Muscle layer of colon (tissue), 2 donors: ENCODE results near the gene AP3M1.
"Not testable (repeated sequence)": the region's sequence is repeated elsewhere in the genome, so short reads cannot be mapped to it uniquely, and the experiment has no call there.

Experiments used
- H3K27ac ChIP-seq: one replicate; pipeline ENCODE4 v1.7.0; 2013; ENCODE audit warnings: low read depth, mild to moderate bottlenecking, low read length, moderate library complexity
- H3K27me3 ChIP-seq, 2 donors: one replicate each; pipeline ENCODE4 v1.7.0; 2013; ENCODE audit warnings: low read length in 2 of 2, mild to moderate bottlenecking in 2 of 2; ENCODE audit not compliant: insufficient read depth in 2 of 2, control insufficient read depth in 1 of 2
- H3K36me3 ChIP-seq: one replicate; pipeline ENCODE4 v1.7.0; 2013; ENCODE audit warnings: mild to moderate bottlenecking, low read length; ENCODE audit not compliant: insufficient read depth
- H3K4me1 ChIP-seq: one replicate; pipeline ENCODE4 v1.7.0; 2013; ENCODE audit warnings: mild to moderate bottlenecking, low read length; ENCODE audit not compliant: insufficient read depth
- H3K4me3 ChIP-seq, 2 donors: one replicate each; pipeline ENCODE4 v1.7.0; 2013; ENCODE audit warnings: low read length in 2 of 2, low read depth in 1 of 2, mild to moderate bottlenecking in 1 of 2, moderate library complexity in 1 of 2
- H3K9ac ChIP-seq: one replicate; pipeline ENCODE4 v1.7.0; 2013; ENCODE audit warnings: low read length
- H3K9me3 ChIP-seq: one replicate; pipeline ENCODE4 v1.7.0; 2013; ENCODE audit warnings: mild to moderate bottlenecking, low read length
- donor health status: abdominal sarcoma.
- donor health status: Adenocarcinoma of cecum.

The AP3M1 gene

DNA sequence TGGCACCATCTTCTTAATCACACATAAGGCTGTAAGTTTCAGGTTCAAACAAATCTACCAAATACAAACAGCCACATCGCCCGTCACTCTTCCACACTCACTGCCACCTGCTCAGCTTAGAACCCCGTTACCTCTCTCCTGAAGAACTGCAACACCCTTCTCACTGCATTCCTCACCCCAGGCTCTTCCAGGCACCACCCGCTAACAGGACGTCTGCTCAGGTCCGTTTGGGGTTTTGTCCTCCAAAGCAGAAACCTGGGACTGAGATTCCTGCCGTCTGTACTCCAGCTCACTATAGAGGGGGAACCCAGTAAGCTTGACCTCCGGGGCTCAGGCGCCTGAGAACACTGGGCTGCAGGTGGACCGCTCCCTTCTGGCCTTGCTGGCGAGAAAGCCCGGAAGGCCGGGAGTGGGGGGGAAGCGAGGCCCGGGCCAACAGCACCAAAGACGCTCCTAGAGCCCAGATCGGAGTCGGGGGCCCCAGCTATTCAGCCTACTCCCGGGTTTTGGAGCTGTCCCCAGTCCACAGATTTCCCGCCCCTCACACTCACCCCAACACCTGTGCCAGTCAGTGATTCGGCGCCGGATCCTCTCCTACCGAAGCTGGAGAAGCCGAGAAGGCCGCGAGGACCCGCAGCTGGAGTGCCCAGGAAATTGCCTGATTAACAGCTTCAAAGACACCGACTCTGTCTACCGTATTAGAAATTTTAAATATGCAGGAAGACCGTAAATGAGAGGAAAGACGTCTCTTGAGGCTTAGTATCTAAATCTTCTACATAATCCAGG is at the start of gene AP3M1:
Gene AP3M1, minus strand, starts transcription at position 625 of the 786 bp plus-strand sequence. CDS start 12,449 bp downstream, outside the sequence.
- H3K27ac ChIP-seq: peak within 1 kb of the TSS; percentile 95
- no peaks in the 10 kb centered on the region for H3K9me3 ChIP-seq
- peaks cover 46% of the 10 kb centered on the region for H3K4me1 ChIP-seq
- H3K9ac ChIP-seq: peak within 1 kb of the TSS; percentile 95
- peak within 1 kb of the TSS; percentile 90 to 96 for H3K4me3 ChIP-seq
- H3K27me3 ChIP-seq: no peaks in the 10 kb centered on the region
- no peaks in the 10 kb centered on the region for H3K36me3 ChIP-seq

GRCh38 chr10:74199315-74199714 is 48.7 kb upstream of the AP3M1 start:
- Histone ChIP-seq H3K36me3 (no peaks in the 10 kb centered on the region), H3K27ac (no peak overlapping the region), H3K27me3 (no peaks in the 10 kb centered on the region), H3K9me3 (no peaks in the 10 kb centered on the region), H3K4me3 (no peak overlapping the region), H3K4me1 (no peaks in the 10 kb centered on the region), H3K9ac (no peak overlapping the region)

DNA sequence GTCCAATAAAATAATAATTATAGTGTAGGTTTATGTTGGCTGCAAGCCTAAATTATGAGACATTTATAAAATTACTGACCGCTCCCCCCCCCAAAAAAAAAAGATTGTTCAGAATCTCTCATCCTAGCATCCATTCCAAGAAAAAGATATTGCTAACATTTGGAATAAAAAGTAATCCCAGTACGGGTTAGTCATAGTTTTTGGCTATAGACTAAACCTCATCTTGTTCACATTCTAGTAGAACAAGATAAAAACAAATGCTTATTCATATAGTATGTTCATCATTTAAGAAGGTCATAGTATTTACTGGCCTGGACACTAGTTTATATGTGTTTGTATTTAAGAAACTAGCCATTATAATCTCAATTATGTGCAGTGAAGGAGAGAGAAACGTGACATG is 44.4 kb upstream of the AP3M1 start:
- Histone ChIP-seq H3K27ac (no peak overlapping the region), H3K4me3 (no peak overlapping the region), H3K4me1 (peaks cover 8% of the 10 kb centered on the region), H3K36me3 (no peaks in the 10 kb centered on the region), H3K27me3 (no peaks in the 10 kb centered on the region), H3K9me3 (no peaks in the 10 kb centered on the region), H3K9ac (no peak overlapping the region)

GRCh38 chr10:74194545-74194944 is 43.9 kb upstream of the AP3M1 start:
- H3K27me3 ChIP-seq: no peaks in the 10 kb centered on the region
- H3K9ac ChIP-seq: no peak overlapping the region
- no peak overlapping the region for H3K27ac ChIP-seq

DNA sequence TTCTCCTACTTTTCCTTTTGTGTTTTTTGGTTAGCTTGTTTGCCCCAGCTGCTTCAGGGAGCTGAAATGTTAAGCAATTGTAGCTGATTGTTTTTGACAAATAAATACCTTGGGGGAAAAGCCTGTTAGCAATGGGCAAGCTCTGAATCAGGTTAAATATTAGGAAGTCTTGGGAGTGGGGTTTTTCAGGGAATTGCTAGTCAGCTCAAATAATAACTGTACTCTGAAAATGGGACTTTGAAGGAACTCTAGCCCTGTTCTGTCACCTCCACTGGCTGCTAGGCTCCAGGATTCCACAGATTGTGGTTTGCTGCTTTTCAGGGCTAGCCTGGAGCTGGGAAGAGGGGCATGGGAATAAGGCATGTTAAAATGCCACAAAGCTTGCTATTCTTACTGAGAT is 39.9 kb upstream of the AP3M1 start:
- Histone ChIP-seq H3K9me3 (no peaks in the 10 kb centered on the region), H3K27ac (peak overlapping the region; percentile 21), H3K9ac (no peak overlapping the region), H3K36me3 (no peaks in the 10 kb centered on the region), H3K4me3 (no peak overlapping the region), H3K4me1 (peaks cover 14% of the 10 kb centered on the region), H3K27me3 (no peaks in the 10 kb centered on the region)

More at GRCh38 chr10:74194545-74194944, 43.9 kb upstream of the AP3M1 start:
- Histone ChIP-seq H3K36me3 (no peaks in the 10 kb centered on the region), H3K4me1 (peaks cover 13% of the 10 kb centered on the region), H3K4me3 (no peak overlapping the region), H3K9me3 (no peaks in the 10 kb centered on the region)

DNA sequence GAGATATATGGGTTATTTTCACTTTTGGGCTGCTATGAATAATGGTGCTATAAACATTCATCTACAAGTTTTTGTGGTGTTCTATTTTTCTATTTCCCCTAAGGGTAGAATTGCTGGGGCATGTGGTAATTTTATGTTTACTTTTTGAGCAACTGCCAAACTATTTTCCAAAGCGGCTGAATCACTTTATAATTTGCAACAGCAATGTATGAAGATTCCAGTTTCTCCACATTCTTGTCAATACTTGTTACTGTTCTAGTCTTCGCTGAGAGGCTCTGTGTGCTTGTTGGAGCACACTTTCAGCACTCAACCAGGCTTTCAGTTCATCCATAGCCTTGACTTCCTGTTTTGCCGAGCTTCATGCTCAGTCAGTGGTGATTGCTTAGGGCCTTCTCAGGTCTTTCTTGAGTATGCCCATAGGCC is 39.4 kb upstream of the AP3M1 start:
- Histone ChIP-seq H3K9me3 (no peaks in the 10 kb centered on the region), H3K27ac (peak overlapping the region; percentile 21), H3K27me3 (no peaks in the 10 kb centered on the region), H3K36me3 (no peaks in the 10 kb centered on the region), H3K4me3 (no peak overlapping the region), H3K9ac (no peak overlapping the region), H3K4me1 (peaks cover 14% of the 10 kb centered on the region)

DNA sequence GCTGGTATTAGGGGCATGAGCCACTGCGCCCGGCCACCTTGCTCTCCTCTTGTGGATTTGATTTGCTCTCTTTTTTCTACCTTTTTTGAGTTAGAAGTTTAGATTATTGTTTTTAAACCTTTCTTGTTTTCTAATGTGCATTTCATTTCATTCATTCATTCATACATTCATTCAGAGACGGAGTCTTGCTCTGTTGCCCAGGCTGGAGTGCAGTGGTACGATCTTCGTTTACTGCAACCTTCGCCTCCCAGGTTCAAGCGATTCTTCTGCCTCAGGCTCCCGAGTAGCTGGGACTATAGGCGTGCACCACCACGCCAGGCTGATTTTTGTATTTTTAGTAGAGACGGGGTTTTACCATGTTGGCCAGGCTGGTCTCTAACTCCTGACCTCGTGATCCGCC is 38.0 kb upstream of the AP3M1 start:
- peaks cover 14% of the 10 kb centered on the region for H3K4me1 ChIP-seq
- H3K4me3 ChIP-seq, H3K36me3 ChIP-seq, H3K9ac ChIP-seq, H3K27me3 ChIP-seq, H3K9me3 ChIP-seq, H3K27ac ChIP-seq: not testable (repeated sequence)

- H3K4me1 ChIP-seq: peaks cover 14% of the 10 kb centered on the region
- H3K9me3 ChIP-seq: no peaks in the 10 kb centered on the region
- H3K27ac ChIP-seq: no peak overlapping the region
- H3K27me3 ChIP-seq: no peaks in the 10 kb centered on the region
- H3K4me3 ChIP-seq: no peak overlapping the region
- H3K36me3 ChIP-seq: no peaks in the 10 kb centered on the region
- H3K9ac ChIP-seq: no peak overlapping the region
These were observed 36.6 kb upstream of the AP3M1 start for GRCh38 chr10:74187237-74187636.

DNA sequence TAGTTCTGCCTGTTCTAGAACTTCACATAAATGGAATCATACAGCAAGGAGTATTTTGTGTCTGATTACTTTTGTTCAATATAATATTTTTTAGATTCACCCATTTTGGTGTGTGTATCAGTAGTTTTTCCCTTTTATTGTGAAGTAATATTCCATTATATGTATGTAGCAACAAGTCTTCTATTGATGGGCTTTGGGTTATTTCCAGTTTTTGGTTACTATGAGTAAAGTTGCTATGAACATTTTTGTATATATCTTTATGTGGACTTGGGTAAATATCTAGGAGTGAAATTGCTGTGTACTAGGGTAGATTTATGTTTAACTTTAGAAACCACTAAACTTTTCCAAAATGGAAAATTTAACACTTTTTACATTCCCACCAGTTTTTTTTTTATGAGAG is 36.0 kb upstream of the AP3M1 start:
- no peak overlapping the region for H3K9ac ChIP-seq
- no peaks in the 10 kb centered on the region for H3K36me3 ChIP-seq
- H3K27ac ChIP-seq: no peak overlapping the region
- no peaks in the 10 kb centered on the region for H3K27me3 ChIP-seq
- H3K9me3 ChIP-seq: no peaks in the 10 kb centered on the region
- peaks cover 14% of the 10 kb centered on the region for H3K4me1 ChIP-seq
- H3K4me3 ChIP-seq: no peak overlapping the region

DNA sequence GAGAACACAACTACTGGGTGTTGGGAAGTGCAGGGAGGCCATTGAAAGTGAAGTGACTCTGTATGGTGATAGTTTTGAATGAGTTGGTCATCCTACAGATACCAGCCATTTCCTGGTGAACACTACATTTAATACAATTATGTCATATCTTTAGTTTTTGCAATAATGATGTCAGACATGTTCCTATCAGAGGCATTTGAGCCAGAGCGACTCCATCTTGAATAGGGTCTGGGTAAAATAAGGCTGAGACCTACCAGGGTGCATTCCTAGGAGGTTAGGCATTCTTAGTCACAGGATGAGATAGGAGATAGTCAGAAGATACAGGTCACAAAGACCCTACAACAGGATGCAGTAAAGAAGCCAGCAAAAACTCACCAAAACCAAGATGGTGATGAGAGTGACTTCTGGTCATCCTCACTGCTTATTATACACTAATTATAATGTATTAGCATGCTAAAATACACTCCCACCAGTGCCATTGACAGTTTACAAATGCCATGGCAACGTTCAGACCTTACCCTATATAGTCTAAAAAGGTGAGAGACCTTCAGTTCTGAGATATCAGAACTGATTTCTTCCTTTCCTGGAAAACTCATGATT is 28.6 kb upstream of the AP3M1 start:
- no peak overlapping the region for H3K9ac ChIP-seq
- H3K27ac ChIP-seq: no peak overlapping the region
- H3K4me3 ChIP-seq: no peak overlapping the region
- no peaks in the 10 kb centered on the region for H3K36me3 ChIP-seq
- no peaks in the 10 kb centered on the region for H3K27me3 ChIP-seq
- H3K9me3 ChIP-seq: no peaks in the 10 kb centered on the region
- H3K4me1 ChIP-seq: peaks cover 14% of the 10 kb centered on the region

- Histone ChIP-seq H3K4me3 (no peak overlapping the region), H3K36me3 (no peaks in the 10 kb centered on the region), H3K27ac (no peak overlapping the region), H3K9ac (no peak overlapping the region), H3K27me3 (no peaks in the 10 kb centered on the region), H3K9me3 (no peaks in the 10 kb centered on the region), H3K4me1 (peaks cover 14% of the 10 kb centered on the region)
These were observed 27.6 kb upstream of the AP3M1 start for GRCh38 chr10:74178042-74178791.
